Astrocyte (in vitro differentiated cells and primary cell): ENCODE data around the gene OGFOD3. TPM values are rescaled to one million over a fixed set of nuclear protein-coding genes. Genes with fewer than 3 reads are reported as not detected.

Experiments
- DNase-seq: peaks from one replicate; pipeline ENCODE4 v3.0.0-alpha.2; 2010; ENCODE audit warnings: low read depth
- FAIRE-seq: peaks from 2 replicates; lab custom pipeline; 2011; peaks lifted over from hg19 to GRCh38; lab: Jason Lieb, UNC
- H2AFZ ChIP-seq: 2 replicates; pipeline ENCODE4 v1.6.0; 2012; ENCODE audit warnings: low read depth, low read length, inconsistent platforms
- H3K27ac ChIP-seq: 2 replicates; pipeline ENCODE4 v1.5.1; 2011; ENCODE audit warnings: low read depth, low read length, inconsistent platforms
- H3K27me3 ChIP-seq: 2 replicates; pipeline ENCODE4 v1.6.0; 2011; ENCODE audit warnings: low read length, inconsistent platforms; ENCODE audit not compliant: insufficient read depth
- H3K36me3 ChIP-seq: 2 replicates; pipeline ENCODE4 v1.5.1; 2011; ENCODE audit warnings: low read length, inconsistent platforms; ENCODE audit not compliant: insufficient read depth
- H3K4me1 ChIP-seq: 2 replicates; pipeline ENCODE4 v1.5.1; 2011; ENCODE audit warnings: low read length, inconsistent platforms; ENCODE audit not compliant: insufficient read depth
- H3K4me2 ChIP-seq: 2 replicates; pipeline ENCODE4 v1.6.0; 2012; ENCODE audit warnings: low read length, inconsistent platforms
- H3K4me3 ChIP-seq: 2 replicates; pipeline ENCODE4 v1.5.1; 2011; ENCODE audit warnings: low read depth, mild to moderate bottlenecking, low read length, inconsistent platforms; ENCODE audit not compliant: insufficient read depth
- H3K79me2 ChIP-seq: 2 replicates; pipeline ENCODE4 v1.6.0; 2012; ENCODE audit warnings: mild to moderate bottlenecking, low read length, inconsistent platforms; ENCODE audit not compliant: insufficient read depth
- H3K9ac ChIP-seq: 2 replicates; pipeline ENCODE4 v1.6.0; 2012; ENCODE audit warnings: mild to moderate bottlenecking, low read length, inconsistent platforms
- H3K9me3 ChIP-seq: 2 replicates; pipeline ENCODE4 v1.5.1; 2012; ENCODE audit warnings: low read depth, mild to moderate bottlenecking, low read length, inconsistent platforms; ENCODE audit not compliant: insufficient read depth
- H4K20me1 ChIP-seq: 2 replicates; pipeline ENCODE4 v1.6.0; 2012; ENCODE audit warnings: low read length, inconsistent platforms; ENCODE audit not compliant: insufficient read depth
- H3K27ac Mint-ChIP-seq: one replicate; pipeline ENCODE4 v1.8.0; 2021; ENCODE audit warnings: mild to moderate bottlenecking, mixed read lengths; ENCODE audit not compliant: unreplicated experiment
- H3K27me3 Mint-ChIP-seq: one replicate; pipeline ENCODE4 v1.8.0; 2021; ENCODE audit warnings: low read depth, mixed read lengths; ENCODE audit not compliant: unreplicated experiment
- H3K36me3 Mint-ChIP-seq: one replicate; pipeline ENCODE4 v1.8.0; 2021; ENCODE audit warnings: low read depth, mixed read lengths; ENCODE audit not compliant: unreplicated experiment
- H3K4me1 Mint-ChIP-seq: one replicate; pipeline ENCODE4 v1.8.0; 2021; ENCODE audit warnings: low read depth, mixed read lengths; ENCODE audit not compliant: unreplicated experiment
- H3K4me3 Mint-ChIP-seq: one replicate; pipeline ENCODE4 v1.8.0; 2021; ENCODE audit warnings: mild to moderate bottlenecking, moderate library complexity, mixed read lengths; ENCODE audit not compliant: unreplicated experiment
- H3K9me3 Mint-ChIP-seq: one replicate; pipeline ENCODE4 v1.8.0; 2021; ENCODE audit warnings: mild to moderate bottlenecking, mixed read lengths; ENCODE audit not compliant: unreplicated experiment
- EZH2 ChIP-seq: IDR thresholded peaks from 2 replicates; pipeline ENCODE4 v1.6.1; 2012; ENCODE audit warnings: mild to moderate bottlenecking, low read length, inconsistent platforms; ENCODE audit not compliant: insufficient read depth
- total RNA-seq: library from RNA; stranded (reverse); gene quantifications from 2 replicates; pipeline ENCODE4 v1.2.1, GENCODE V29; 2021
- TF ChIP-seq, protein P1 (sequence below): IDR thresholded peaks from 2 replicates; pipeline ENCODE4 v1.5.1; 2011; ENCODE audit warnings: low read depth, mild to moderate bottlenecking, inconsistent platforms, low read length, moderate library complexity; ENCODE audit not compliant: insufficient read depth

The OGFOD3 gene
- total RNA-seq, 1 donor from 2014 or later, result 20.9 TPM

DNA sequence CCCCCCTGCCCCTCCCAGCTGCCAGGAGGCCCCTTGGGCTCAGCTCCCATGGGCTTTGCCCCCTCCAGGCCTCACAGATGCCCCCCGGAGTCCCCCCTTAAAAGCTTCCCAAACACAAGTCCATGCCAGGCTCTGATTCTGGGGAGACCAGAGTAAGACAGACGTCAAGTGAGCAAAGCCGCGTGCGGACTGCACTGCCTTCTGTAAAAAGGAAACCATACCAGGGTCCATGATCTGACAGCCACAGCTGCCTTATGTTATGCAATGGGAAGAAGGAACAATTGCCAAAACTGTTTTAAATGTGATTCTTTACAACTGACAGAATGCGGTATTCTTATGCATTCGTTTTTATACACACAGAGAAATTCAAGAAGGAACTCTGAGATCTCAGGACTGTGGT lies 18.2 kb downstream of the OGFOD3 start:
- no peak overlapping the region for H3K4me3 Mint-ChIP-seq
- no peaks in the 10 kb centered on the region for H3K9me3 ChIP-seq
- peaks cover 5% of the 10 kb centered on the region for H4K20me1 ChIP-seq
- H3K36me3 ChIP-seq, result peaks cover 3% of the 10 kb centered on the region
- H3K27ac ChIP-seq, result no peak overlapping the region
- FAIRE-seq (no peak), DNase-seq (no peak)
- H3K4me2 ChIP-seq, result no peak overlapping the region
- H3K4me1 ChIP-seq, result peaks cover 6% of the 10 kb centered on the region
- no peaks in the 10 kb centered on the region for H3K79me2 ChIP-seq
- H3K4me1 Mint-ChIP-seq, result peaks cover 5% of the 10 kb centered on the region
- H3K9me3 Mint-ChIP-seq, result no peaks in the 10 kb centered on the region
- no peak overlapping the region for H3K4me3 ChIP-seq
- H2AFZ ChIP-seq, result no peak overlapping the region
- H3K27me3 ChIP-seq, result no peaks in the 10 kb centered on the region
- no peaks in the 10 kb centered on the region for H3K27me3 Mint-ChIP-seq
- TF ChIP-seq, protein P1, sequence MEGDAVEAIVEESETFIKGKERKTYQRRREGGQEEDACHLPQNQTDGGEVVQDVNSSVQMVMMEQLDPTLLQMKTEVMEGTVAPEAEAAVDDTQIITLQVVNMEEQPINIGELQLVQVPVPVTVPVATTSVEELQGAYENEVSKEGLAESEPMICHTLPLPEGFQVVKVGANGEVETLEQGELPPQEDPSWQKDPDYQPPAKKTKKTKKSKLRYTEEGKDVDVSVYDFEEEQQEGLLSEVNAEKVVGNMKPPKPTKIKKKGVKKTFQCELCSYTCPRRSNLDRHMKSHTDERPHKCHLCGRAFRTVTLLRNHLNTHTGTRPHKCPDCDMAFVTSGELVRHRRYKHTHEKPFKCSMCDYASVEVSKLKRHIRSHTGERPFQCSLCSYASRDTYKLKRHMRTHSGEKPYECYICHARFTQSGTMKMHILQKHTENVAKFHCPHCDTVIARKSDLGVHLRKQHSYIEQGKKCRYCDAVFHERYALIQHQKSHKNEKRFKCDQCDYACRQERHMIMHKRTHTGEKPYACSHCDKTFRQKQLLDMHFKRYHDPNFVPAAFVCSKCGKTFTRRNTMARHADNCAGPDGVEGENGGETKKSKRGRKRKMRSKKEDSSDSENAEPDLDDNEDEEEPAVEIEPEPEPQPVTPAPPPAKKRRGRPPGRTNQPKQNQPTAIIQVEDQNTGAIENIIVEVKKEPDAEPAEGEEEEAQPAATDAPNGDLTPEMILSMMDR, result no peak
- no peak for TF ChIP-seq EZH2
- H3K27ac Mint-ChIP-seq, result no peak overlapping the region
- H3K9ac ChIP-seq, result no peak overlapping the region
- no peaks in the 10 kb centered on the region for H3K36me3 Mint-ChIP-seq

DNA sequence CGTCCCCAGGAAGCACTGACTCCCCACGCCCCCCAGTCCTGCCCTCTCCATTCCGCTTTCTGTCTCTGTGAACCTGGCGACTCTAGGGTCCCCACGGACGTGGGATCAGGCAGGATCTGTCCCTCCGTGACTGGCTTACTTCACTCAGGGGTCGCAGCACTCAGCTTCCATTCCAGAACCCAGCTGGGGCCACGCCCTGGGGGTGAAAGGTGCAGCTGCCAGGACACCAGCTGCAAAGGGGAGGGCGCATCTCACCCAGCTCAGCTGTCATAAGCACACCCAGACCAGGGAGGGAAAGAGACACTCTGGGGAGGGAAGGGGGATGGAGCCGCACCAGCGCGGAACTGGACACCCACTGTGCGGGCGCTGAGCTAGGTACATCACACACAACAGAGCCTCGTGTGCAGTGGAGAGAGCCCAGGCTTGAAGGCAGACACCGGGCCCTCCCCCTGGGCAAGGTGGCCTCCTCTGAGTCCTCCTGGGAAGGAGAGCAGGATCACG lies 18.7 kb downstream of the OGFOD3 start:
- H3K27ac Mint-ChIP-seq, result no peak overlapping the region
- Histone ChIP-seq H3K27me3 (no peaks in the 10 kb centered on the region), H3K36me3 (peaks cover 3% of the 10 kb centered on the region), H4K20me1 (peaks cover 5% of the 10 kb centered on the region), H2AFZ (no peak overlapping the region), H3K4me1 (peaks cover 6% of the 10 kb centered on the region), H3K9me3 (no peaks in the 10 kb centered on the region), H3K4me3 (no peak overlapping the region), H3K4me2 (no peak overlapping the region), H3K9ac (no peak overlapping the region), H3K27ac (no peak overlapping the region), H3K79me2 (no peaks in the 10 kb centered on the region)
- no peaks in the 10 kb centered on the region for H3K9me3 Mint-ChIP-seq
- H3K4me3 Mint-ChIP-seq, result no peak overlapping the region
- no peaks in the 10 kb centered on the region for H3K36me3 Mint-ChIP-seq
- FAIRE-seq (no peak), DNase-seq (no peak)
- H3K27me3 Mint-ChIP-seq, result no peaks in the 10 kb centered on the region
- TF ChIP-seq, protein P1, result no peak
- TF ChIP-seq EZH2, result no peak
- peaks cover 5% of the 10 kb centered on the region for H3K4me1 Mint-ChIP-seq

- peaks cover 3% of the 10 kb centered on the region for H3K36me3 ChIP-seq
- H3K4me2 ChIP-seq, result no peak overlapping the region
- FAIRE-seq (no peak), DNase-seq (peak; percentile 25)
- Mint-ChIP-seq H3K9me3 (no peaks in the 10 kb centered on the region), H3K36me3 (peaks cover 3% of the 10 kb centered on the region), H3K4me3 (no peak overlapping the region), H3K27me3 (no peaks in the 10 kb centered on the region), H3K27ac (no peak overlapping the region), H3K4me1 (peaks cover 5% of the 10 kb centered on the region)
- no peak for TF ChIP-seq EZH2
- TF ChIP-seq, protein P1, result no peak
- H3K27me3 ChIP-seq, result no peaks in the 10 kb centered on the region
- H4K20me1 ChIP-seq, result peaks cover 5% of the 10 kb centered on the region
- H3K27ac ChIP-seq, result no peak overlapping the region
- H3K79me2 ChIP-seq, result no peaks in the 10 kb centered on the region
- H3K4me1 ChIP-seq, result peaks cover 6% of the 10 kb centered on the region
- no peak overlapping the region for H3K4me3 ChIP-seq
- no peak overlapping the region for H2AFZ ChIP-seq
- H3K9me3 ChIP-seq, result no peaks in the 10 kb centered on the region
- no peak overlapping the region for H3K9ac ChIP-seq
Measured at GRCh38 chr17:82399041-82399441, 19.3 kb downstream of the OGFOD3 start.
